Measurements from ENCODE around the gene PRSS53.

Gene PRSS53

GRCh38 chr16:31093132-31093703 is 4.5 kb upstream of the PRSS53 start:
- TF ChIP-seq, protein P1, sequence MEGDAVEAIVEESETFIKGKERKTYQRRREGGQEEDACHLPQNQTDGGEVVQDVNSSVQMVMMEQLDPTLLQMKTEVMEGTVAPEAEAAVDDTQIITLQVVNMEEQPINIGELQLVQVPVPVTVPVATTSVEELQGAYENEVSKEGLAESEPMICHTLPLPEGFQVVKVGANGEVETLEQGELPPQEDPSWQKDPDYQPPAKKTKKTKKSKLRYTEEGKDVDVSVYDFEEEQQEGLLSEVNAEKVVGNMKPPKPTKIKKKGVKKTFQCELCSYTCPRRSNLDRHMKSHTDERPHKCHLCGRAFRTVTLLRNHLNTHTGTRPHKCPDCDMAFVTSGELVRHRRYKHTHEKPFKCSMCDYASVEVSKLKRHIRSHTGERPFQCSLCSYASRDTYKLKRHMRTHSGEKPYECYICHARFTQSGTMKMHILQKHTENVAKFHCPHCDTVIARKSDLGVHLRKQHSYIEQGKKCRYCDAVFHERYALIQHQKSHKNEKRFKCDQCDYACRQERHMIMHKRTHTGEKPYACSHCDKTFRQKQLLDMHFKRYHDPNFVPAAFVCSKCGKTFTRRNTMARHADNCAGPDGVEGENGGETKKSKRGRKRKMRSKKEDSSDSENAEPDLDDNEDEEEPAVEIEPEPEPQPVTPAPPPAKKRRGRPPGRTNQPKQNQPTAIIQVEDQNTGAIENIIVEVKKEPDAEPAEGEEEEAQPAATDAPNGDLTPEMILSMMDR (IDR thresholded peaks at IDR 0.05; ENCODE audit: control insufficient read depth, insufficient read depth, low read depth, low read length, missing control alignments): no peak
- H3K4me3 ChIP-seq (ENCODE audit: control insufficient read depth, low read depth, low read length): peak overlapping the region; percentile 97
- DNase-seq (ENCODE audit: low read depth): no peak

DNA sequence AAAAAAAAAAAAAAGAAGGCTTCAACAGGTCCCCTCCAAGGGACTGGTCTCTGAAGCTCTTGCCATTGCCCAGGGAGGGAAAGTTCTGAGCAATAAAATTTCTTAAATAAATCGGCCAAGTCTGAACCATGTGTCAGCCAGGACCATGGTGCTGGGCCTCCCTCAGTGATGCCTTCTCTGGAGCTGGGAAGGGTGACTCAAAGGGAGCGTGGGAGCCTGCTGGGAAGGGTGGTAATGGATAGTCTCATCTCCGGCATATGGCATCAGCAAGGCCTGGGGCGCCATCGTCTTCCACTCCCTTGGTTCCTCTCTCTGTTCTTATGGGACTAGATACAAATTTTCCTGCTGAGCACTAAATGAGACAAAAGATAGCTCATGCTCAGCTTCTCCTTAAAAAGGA is 3.6 kb upstream of the PRSS53 start:
- no peak overlapping the region for H3K4me3 ChIP-seq (ENCODE audit: control insufficient read depth, low read depth, low read length)
- peak; percentile 42 for DNase-seq (ENCODE audit: low read depth)

GRCh38 chr16:31090540-31090939 is 1.8 kb upstream of the PRSS53 start:
- TF ChIP-seq, protein P1 (IDR thresholded peaks at IDR 0.05; ENCODE audit: control insufficient read depth, insufficient read depth, low read depth, low read length, missing control alignments): no peak
- no peak for DNase-seq (ENCODE audit: low read depth)
- no peak overlapping the region for H3K4me3 ChIP-seq (ENCODE audit: control insufficient read depth, low read depth, low read length)

More for the DNA sequence above, 3.6 kb upstream of the PRSS53 start:
- TF ChIP-seq, protein P1 (IDR thresholded peaks at IDR 0.05; ENCODE audit: control insufficient read depth, insufficient read depth, low read depth, low read length, missing control alignments): no peak

GRCh38 chr16:31089199-31089598 is 456 bp upstream of the PRSS53 start:
- no peak overlapping the region for H3K4me3 ChIP-seq (ENCODE audit: control insufficient read depth, low read depth, low read length)
- DNase-seq (ENCODE audit: low read depth): no peak
- TF ChIP-seq, protein P1 (IDR thresholded peaks at IDR 0.05; ENCODE audit: control insufficient read depth, insufficient read depth, low read depth, low read length, missing control alignments): no peak

GRCh38 chr16:31087971-31088370 is 772 bp downstream of the PRSS53 start:
- no peak for DNase-seq (ENCODE audit: low read depth)
- no peak overlapping the region for H3K4me3 ChIP-seq (ENCODE audit: control insufficient read depth, low read depth, low read length)
- TF ChIP-seq, protein P1 (IDR thresholded peaks at IDR 0.05; ENCODE audit: control insufficient read depth, insufficient read depth, low read depth, low read length, missing control alignments): no peak

- TF ChIP-seq, protein P1 (IDR thresholded peaks at IDR 0.05; ENCODE audit: control insufficient read depth, insufficient read depth, low read depth, low read length, missing control alignments): no peak
- no peak for DNase-seq (ENCODE audit: low read depth)
- no peak overlapping the region for H3K4me3 ChIP-seq (ENCODE audit: control insufficient read depth, low read depth, low read length)
Measured at GRCh38 chr16:31087481-31087880, 1.3 kb downstream of the PRSS53 start.

- no peak overlapping the region for H3K4me3 ChIP-seq (ENCODE audit: control insufficient read depth, low read depth, low read length)
- DNase-seq (ENCODE audit: low read depth): no peak
- TF ChIP-seq, protein P1 (IDR thresholded peaks at IDR 0.05; ENCODE audit: control insufficient read depth, insufficient read depth, low read depth, low read length, missing control alignments): no peak
Measured at GRCh38 chr16:31086629-31086906, 2.2 kb downstream of the PRSS53 start.

Data from AG09309 (cell line).